ENCODE measurements around the gene CUL3.

- TF ChIP-seq CTCF (IDR thresholded peaks at IDR 0.05), result no peak
- TF ChIP-seq EP300 (IDR thresholded peaks at IDR 0.05), result no peak
These were observed 71.2 kb downstream of the CUL3 start for GRCh38 chr2:224513991-224514390.

All from gastroesophageal sphincter (tissue), 3 donors.